Dendritic cell treated with granulocyte-macrophage colony-stimulating factor and Interleukin-4, amounts not matched to agents 40 ng/mL and 50 ng/mL, for 4 days (primary cell): ENCODE measurements around the gene RMRP.

Source experiments
- H3K27ac Mint-ChIP-seq: one replicate; pipeline ENCODE4 v1.8.0; 2022; ENCODE audit warnings: mild to moderate bottlenecking, mixed read lengths
- H3K27me3 Mint-ChIP-seq: one replicate; pipeline ENCODE4 v1.8.0; 2022; ENCODE audit warnings: mild to moderate bottlenecking, mixed read lengths
- H3K36me3 Mint-ChIP-seq: one replicate; pipeline ENCODE4 v1.8.0; 2022; ENCODE audit warnings: low read depth, mixed read lengths
- H3K4me1 Mint-ChIP-seq: one replicate; pipeline ENCODE4 v1.8.0; 2022; ENCODE audit warnings: low read depth, mixed read lengths
- H3K4me3 Mint-ChIP-seq: one replicate; pipeline ENCODE4 v1.8.0; 2022; ENCODE audit warnings: mild to moderate bottlenecking, moderate library complexity, mixed read lengths
- H3K9me3 Mint-ChIP-seq: one replicate; pipeline ENCODE4 v1.8.0; 2022; ENCODE audit warnings: mixed read lengths
- intact Hi-C: fragments of 100-400 bp; cut with micrococcal nuclease; formaldehyde crosslinking; loops from one replicate; pipeline ENCODE4 v1.15.0; 2022

Gene RMRP

GRCh38 chr9:35664531-35665470 lies 7.0 kb upstream of the RMRP start, which contains the start of gene ARHGEF39:
ARHGEF39 (minus strand) TSS chr9:35665195; CDS start chr9:35665169, 26 bp downstream.
- Mint-ChIP-seq H3K27ac (peak within 1 kb of the TSS; percentile 56), H3K36me3 (peaks cover 24% of the 10 kb centered on the region), H3K4me3 (peak within 1 kb of the TSS; percentile 85), H3K4me1 (peaks cover 47% of the 10 kb centered on the region), H3K9me3 (no peaks in the 10 kb centered on the region), H3K27me3 (peaks cover 2% of the 10 kb centered on the region)
- intact Hi-C loops, result no loop called here

GRCh38 chr9:35662437-35662836 lies 4.6 kb upstream of the RMRP start:
- no peak overlapping the region for H3K4me3 Mint-ChIP-seq

GRCh38 chr9:35661756-35662350 lies 4.0 kb upstream of the RMRP start:
- no peaks in the 10 kb centered on the region for H3K9me3 Mint-ChIP-seq
- no peak overlapping the region for H3K4me3 Mint-ChIP-seq

More at GRCh38 chr9:35662437-35662836, 4.6 kb upstream of the RMRP start:
- intact Hi-C loops, result no loop called here
- H3K4me1 Mint-ChIP-seq, result peaks cover 60% of the 10 kb centered on the region
- peaks cover 37% of the 10 kb centered on the region for H3K36me3 Mint-ChIP-seq
- H3K27ac Mint-ChIP-seq, result peak overlapping the region; percentile 39
- H3K27me3 Mint-ChIP-seq, result no peaks in the 10 kb centered on the region
- no peaks in the 10 kb centered on the region for H3K9me3 Mint-ChIP-seq

GRCh38 chr9:35660966-35661415 lies 3.2 kb upstream of the RMRP start:
- Mint-ChIP-seq H3K4me1 (peaks cover 75% of the 10 kb centered on the region), H3K36me3 (peaks cover 37% of the 10 kb centered on the region), H3K27me3 (no peaks in the 10 kb centered on the region), H3K27ac (no peak overlapping the region), H3K4me3 (no peak overlapping the region), H3K9me3 (no peaks in the 10 kb centered on the region)
- intact Hi-C loops, result no loop called here

More at GRCh38 chr9:35661756-35662350, 4.0 kb upstream of the RMRP start:
- intact Hi-C loops, result no loop called here
- Mint-ChIP-seq H3K36me3 (peaks cover 37% of the 10 kb centered on the region), H3K4me1 (peaks cover 66% of the 10 kb centered on the region), H3K27me3 (no peaks in the 10 kb centered on the region), H3K27ac (peak overlapping the region; percentile 39)

GRCh38 chr9:35659340-35659739 lies 1.5 kb upstream of the RMRP start:
- H3K4me3 Mint-ChIP-seq, result peak overlapping the region; percentile 90
- peaks cover 69% of the 10 kb centered on the region for H3K4me1 Mint-ChIP-seq
- H3K27me3 Mint-ChIP-seq, result peaks cover 2% of the 10 kb centered on the region
- intact Hi-C loops, result loop anchor here (2.0 kb wide), 1 partner anchor 55 kb away; the partner anchor contains the start of gene TESK1
- peaks cover 37% of the 10 kb centered on the region for H3K36me3 Mint-ChIP-seq
- peak overlapping the region; percentile 95 for H3K27ac Mint-ChIP-seq
- H3K9me3 Mint-ChIP-seq, result no peaks in the 10 kb centered on the region

GRCh38 chr9:35658968-35659220 lies 1.1 kb upstream of the RMRP start:
- intact Hi-C loops, result loop anchor here (2.0 kb wide), 1 partner anchor 54 kb away; the partner anchor contains the start of gene TESK1
- H3K4me1 Mint-ChIP-seq, result peaks cover 65% of the 10 kb centered on the region

GRCh38 chr9:35658137-35658967 lies 533 bp upstream of the RMRP start, which contains the start of gene CCDC107:
CCDC107 (plus strand) TSS chr9:35658292; CDS start chr9:35658380, 88 bp downstream.
- Mint-ChIP-seq H3K27ac (peak within 1 kb of the TSS; percentile 95), H3K4me1 (peaks cover 62% of the 10 kb centered on the region)
- intact Hi-C loops, result loop anchor here (2.0 kb wide), 1 partner anchor 54 kb away; the partner anchor contains the start of gene TESK1

More at GRCh38 chr9:35658968-35659220, 1.1 kb upstream of the RMRP start:
- peaks cover 37% of the 10 kb centered on the region for H3K36me3 Mint-ChIP-seq
- H3K27ac Mint-ChIP-seq, result peak overlapping the region; percentile 95
- H3K27me3 Mint-ChIP-seq, result peaks cover 2% of the 10 kb centered on the region
- no peaks in the 10 kb centered on the region for H3K9me3 Mint-ChIP-seq
- peak overlapping the region; percentile 90 for H3K4me3 Mint-ChIP-seq

GRCh38 chr9:35656831-35657545 lies 831 bp downstream of the RMRP start:
- H3K9me3 Mint-ChIP-seq, result no peaks in the 10 kb centered on the region
- peak overlapping the region; percentile 90 for H3K4me3 Mint-ChIP-seq
- H3K36me3 Mint-ChIP-seq, result peaks cover 35% of the 10 kb centered on the region
- H3K27me3 Mint-ChIP-seq, result peaks cover 2% of the 10 kb centered on the region
- H3K27ac Mint-ChIP-seq, result peak overlapping the region; percentile 95
- intact Hi-C loops, result loop anchor here (1.0 kb wide), 1 partner anchor 8 kb away; no protein-coding TSS in a partner anchor
- peaks cover 62% of the 10 kb centered on the region for H3K4me1 Mint-ChIP-seq

More at GRCh38 chr9:35658137-35658967, 533 bp upstream of the RMRP start, which contains the start of gene CCDC107:
- Mint-ChIP-seq H3K36me3 (peaks cover 37% of the 10 kb centered on the region), H3K9me3 (no peaks in the 10 kb centered on the region), H3K27me3 (peaks cover 2% of the 10 kb centered on the region), H3K4me3 (peak within 1 kb of the TSS; percentile 90)

- H3K4me3 Mint-ChIP-seq, result no peak overlapping the region
- intact Hi-C loops, result no loop called here
These were observed 1.5 kb downstream of the RMRP start for GRCh38 chr9:35656348-35656747.

GRCh38 chr9:35653611-35654010 lies 4.2 kb downstream of the RMRP start:
- peaks cover 60% of the 10 kb centered on the region for H3K4me1 Mint-ChIP-seq

More at GRCh38 chr9:35656348-35656747, 1.5 kb downstream of the RMRP start:
- peaks cover 29% of the 10 kb centered on the region for H3K36me3 Mint-ChIP-seq
- H3K4me1 Mint-ChIP-seq, result peaks cover 61% of the 10 kb centered on the region
- H3K27me3 Mint-ChIP-seq, result peaks cover 2% of the 10 kb centered on the region
- H3K9me3 Mint-ChIP-seq, result no peaks in the 10 kb centered on the region
- H3K27ac Mint-ChIP-seq, result peak overlapping the region; percentile 95

GRCh38 chr9:35652829-35653209 lies 5.0 kb downstream of the RMRP start:
- H3K4me1 Mint-ChIP-seq, result peaks cover 67% of the 10 kb centered on the region
- intact Hi-C loops, result no loop called here

More at GRCh38 chr9:35653611-35654010, 4.2 kb downstream of the RMRP start:
- Mint-ChIP-seq H3K9me3 (no peaks in the 10 kb centered on the region), H3K4me3 (no peak overlapping the region), H3K36me3 (peaks cover 8% of the 10 kb centered on the region), H3K27me3 (peaks cover 2% of the 10 kb centered on the region), H3K27ac (no peak overlapping the region)
- intact Hi-C loops, result no loop called here

GRCh38 chr9:35651956-35652828 lies 5.6 kb downstream of the RMRP start:
- no peak overlapping the region for H3K4me3 Mint-ChIP-seq
- H3K36me3 Mint-ChIP-seq, result no peaks in the 10 kb centered on the region
- H3K9me3 Mint-ChIP-seq, result no peaks in the 10 kb centered on the region
- peaks cover 2% of the 10 kb centered on the region for H3K27me3 Mint-ChIP-seq
- H3K27ac Mint-ChIP-seq, result peak overlapping the region; percentile 16
- intact Hi-C loops, result no loop called here
- H3K4me1 Mint-ChIP-seq, result peaks cover 68% of the 10 kb centered on the region

More at GRCh38 chr9:35652829-35653209, 5.0 kb downstream of the RMRP start:
- peaks cover 2% of the 10 kb centered on the region for H3K27me3 Mint-ChIP-seq
- H3K4me3 Mint-ChIP-seq, result no peak overlapping the region
- peak overlapping the region; percentile 52 for H3K27ac Mint-ChIP-seq
- H3K36me3 Mint-ChIP-seq, result peaks cover under 1% of the 10 kb centered on the region
- no peaks in the 10 kb centered on the region for H3K9me3 Mint-ChIP-seq
